GM19099 (cell line): Measurements from ENCODE around the gene DNAH14.

Experiments used
- POLR2A ChIP-seq: IDR thresholded peaks from 3 replicates; pipeline ENCODE4 v1.6.1; 2011; ENCODE audit warnings: low read depth; ENCODE audit not compliant: insufficient read length; ENCODE audit errors: extremely low read depth

The DNAH14 gene

DNA sequence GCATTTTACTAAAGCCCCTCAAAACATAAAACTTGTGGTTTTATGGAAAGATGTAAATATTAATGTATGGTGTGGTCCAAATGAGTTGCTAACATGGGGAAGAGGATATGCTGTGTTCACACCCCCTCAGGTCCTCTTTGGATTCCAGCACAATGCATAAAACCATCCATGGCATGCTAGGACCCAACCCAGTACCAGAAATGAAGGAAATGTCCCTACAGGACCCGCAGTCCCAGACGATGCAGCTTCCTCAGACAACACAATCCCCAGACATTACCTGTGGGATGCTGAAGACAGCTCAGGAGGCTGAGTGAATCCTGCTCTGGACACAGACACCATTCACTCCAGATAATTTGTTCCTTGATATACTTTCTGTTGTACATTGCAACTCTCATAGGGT, 296.2 kb downstream of the DNAH14 start:
- TF ChIP-seq POLR2A = no peak

DNA sequence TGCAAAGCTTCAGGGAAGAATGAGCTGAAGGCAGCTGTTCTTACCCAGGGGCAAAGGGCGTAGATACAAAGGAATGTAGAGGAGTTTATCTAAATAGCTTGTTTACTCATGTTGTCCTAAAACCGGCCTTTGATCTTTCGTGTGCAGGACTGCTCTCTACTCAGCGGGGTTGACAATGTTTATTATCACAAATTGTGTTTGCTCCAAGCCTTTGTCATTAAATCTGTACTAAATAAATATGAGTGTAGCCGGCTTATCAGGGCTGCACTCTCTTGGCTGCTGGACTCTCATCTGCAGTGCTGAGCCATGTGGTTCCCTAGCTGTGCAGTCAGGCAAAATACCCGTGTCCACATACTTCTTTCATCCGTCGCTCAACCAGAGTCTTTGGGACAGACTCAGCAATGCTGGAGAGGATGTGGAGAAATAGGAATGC, 299.4 kb downstream of the DNAH14 start:
- TF ChIP-seq POLR2A = no peak

- no peak for TF ChIP-seq POLR2A
These were observed 301.0 kb downstream of the DNAH14 start for GRCh38 chr1:225230483-225230882.

DNA sequence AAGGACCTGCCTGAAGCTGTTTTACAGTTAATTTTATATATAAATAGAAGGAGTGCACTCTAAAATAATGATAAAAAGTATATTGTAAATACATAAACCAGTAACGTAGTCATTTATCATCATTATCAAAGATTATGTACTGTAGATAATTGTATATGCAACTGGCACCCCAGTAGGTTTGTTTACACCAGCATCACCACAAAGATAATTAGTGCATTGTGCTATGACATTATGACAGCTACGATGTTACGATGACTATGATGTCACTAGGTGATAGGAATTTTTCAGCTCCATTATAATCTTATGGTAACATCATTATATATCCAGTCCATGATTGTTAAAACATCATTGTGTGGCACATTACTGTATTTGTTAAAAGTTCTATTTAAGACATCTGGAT, 313.1 kb downstream of the DNAH14 start:
- no peak for TF ChIP-seq POLR2A

DNA sequence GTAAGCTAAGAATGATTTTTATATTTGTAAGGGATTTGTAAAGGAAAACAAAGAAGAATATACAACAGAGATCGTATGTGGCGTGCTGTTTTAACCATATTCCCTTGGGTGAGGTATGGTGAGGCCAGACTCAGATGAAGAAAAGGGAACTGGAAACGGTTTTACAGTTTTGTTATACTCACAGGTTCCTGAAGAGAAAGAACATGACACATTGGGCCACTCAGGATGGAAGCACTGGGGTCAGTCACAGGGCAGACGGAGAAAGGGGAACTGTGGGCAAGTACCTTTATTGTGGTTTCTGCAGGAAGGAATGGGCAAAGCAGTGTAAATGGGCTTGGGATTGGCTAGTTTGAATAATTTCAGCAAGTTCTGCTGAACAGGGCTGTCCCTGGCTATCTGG, 321.0 kb downstream of the DNAH14 start:
- TF ChIP-seq POLR2A = no peak

DNA sequence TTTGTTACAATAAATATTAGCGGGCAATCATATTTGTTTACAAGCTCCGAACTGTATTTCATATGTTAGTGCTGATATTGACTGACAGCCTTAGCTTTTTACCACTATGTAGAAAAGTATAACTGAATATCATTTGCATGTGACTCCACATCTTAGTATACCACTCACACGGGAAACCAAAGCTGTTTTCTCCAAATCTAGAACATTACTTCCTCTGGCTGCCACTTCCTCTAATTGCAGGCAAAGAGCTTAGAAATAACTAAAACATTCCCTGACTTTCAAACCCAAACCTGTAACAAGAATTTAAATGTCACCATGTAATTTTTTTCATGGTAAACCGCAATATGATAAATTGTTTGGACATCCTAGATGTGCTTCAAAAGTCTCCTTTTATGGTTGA, 323.7 kb downstream of the DNAH14 start:
- no peak for TF ChIP-seq POLR2A

GRCh38 chr1:225253784-225254183, 324.3 kb downstream of the DNAH14 start:
- no peak for TF ChIP-seq POLR2A

- TF ChIP-seq POLR2A = no peak
These were observed 325.2 kb downstream of the DNAH14 start for GRCh38 chr1:225254676-225255075.

- no peak for TF ChIP-seq POLR2A
These were observed 327.6 kb downstream of the DNAH14 start for GRCh38 chr1:225257081-225257480.

- no peak for TF ChIP-seq POLR2A
These were observed 329.3 kb downstream of the DNAH14 start for GRCh38 chr1:225258811-225259210.

DNA sequence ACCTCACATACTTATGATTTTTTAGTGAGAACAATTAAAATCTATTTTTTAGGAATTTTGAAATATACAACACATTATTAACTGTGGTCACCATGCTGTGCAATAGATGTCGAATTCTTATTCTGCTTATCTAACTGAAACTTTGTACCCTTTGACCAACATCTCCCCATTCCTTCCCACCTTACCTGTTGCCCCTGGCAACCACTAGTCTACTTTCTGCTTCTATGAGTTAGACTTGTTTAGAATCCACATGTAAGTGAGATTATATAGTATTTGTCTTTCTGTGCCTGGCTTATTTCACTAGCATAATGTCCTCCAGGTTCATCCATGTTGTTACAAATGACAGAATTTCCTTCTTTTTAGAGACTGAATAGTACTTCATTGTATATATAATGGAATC, 330.1 kb downstream of the DNAH14 start:
- no peak for TF ChIP-seq POLR2A

DNA sequence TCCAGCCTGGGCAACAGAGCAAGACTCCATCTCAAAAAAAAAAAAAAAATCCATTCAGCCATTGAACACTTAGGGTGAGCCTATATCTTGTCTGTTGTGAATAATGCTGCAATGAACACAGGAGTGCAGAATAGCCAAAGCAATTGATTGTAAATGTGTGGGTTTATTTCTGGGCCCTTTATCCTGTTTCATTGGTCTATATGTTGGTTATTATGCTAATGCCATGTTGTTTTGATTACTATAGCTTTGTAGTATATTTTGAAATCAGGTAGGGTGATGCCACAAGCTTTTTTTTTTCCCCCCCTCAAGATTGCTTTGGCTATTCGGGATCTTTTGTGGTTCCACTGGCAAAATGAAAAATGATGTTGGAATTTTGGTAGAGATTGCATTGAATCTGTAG, 330.8 kb downstream of the DNAH14 start:
- no peak for TF ChIP-seq POLR2A

DNA sequence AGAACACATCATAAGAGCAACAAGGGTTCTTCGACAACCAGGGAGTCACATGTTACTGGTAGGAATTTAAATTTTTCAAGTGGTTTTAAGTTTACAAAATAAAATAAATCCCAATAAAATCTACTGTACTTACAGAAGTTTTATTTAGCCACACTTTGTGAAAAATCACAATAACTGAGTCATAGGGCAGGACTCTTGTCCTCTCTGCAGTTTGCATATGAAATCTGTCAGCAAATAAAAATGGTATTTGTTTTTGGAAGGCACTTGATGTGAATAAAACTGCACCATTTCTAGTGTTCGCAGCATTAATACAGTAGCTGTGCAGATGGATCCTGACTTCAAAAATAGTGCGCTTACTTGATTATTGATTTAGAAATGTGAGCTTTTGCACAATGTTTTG, 348.0 kb downstream of the DNAH14 start:
- TF ChIP-seq POLR2A = no peak

DNA sequence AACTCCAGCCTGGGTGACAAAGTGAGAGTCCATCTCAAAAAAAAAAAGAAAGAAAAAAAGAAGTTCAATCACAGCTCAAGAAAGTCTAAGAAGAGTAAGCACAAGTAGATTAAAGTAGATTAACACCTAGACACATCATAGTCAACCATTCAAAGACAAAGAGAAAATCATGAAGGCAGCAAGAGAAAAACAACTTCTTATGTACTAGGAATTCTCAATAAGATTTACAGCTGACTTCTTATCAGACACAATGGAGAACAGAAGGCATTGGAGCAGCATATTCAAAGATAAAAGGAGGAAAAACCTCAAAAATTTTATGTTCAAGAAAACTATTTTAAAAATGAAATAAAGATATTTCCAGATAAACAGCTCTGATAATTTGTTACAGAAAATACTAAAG, 351.1 kb downstream of the DNAH14 start:
- TF ChIP-seq POLR2A = no peak

- no peak for TF ChIP-seq POLR2A
These were observed 360.8 kb downstream of the DNAH14 start for GRCh38 chr1:225290244-225290643.

GRCh38 chr1:225299624-225300023, 370.1 kb downstream of the DNAH14 start:
- no peak for TF ChIP-seq POLR2A

DNA sequence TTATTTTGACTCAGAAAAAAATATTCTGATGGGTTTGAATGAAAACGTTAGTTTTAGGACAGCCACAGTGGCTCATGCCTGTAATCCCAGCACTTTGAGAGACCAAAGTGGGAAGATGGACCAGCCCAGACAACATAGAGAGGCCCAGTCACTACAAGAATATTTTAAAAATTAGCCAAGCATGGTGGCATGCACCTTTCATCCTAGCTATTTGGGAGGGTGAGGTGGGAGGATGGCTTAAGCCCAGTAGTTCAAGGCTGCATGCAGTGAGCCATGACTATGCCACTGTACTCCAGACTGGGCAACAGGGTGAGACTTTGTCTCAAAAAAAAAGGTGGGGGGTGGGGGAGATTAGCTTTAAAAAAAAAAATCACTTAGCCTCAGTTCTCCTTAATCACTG, 370.9 kb downstream of the DNAH14 start:
- no peak for TF ChIP-seq POLR2A

- no peak for TF ChIP-seq POLR2A
These were observed 375.5 kb downstream of the DNAH14 start for GRCh38 chr1:225304996-225305395.
